ENCODE data around the gene SFMBT1.

- TF ChIP-seq, protein P1, sequence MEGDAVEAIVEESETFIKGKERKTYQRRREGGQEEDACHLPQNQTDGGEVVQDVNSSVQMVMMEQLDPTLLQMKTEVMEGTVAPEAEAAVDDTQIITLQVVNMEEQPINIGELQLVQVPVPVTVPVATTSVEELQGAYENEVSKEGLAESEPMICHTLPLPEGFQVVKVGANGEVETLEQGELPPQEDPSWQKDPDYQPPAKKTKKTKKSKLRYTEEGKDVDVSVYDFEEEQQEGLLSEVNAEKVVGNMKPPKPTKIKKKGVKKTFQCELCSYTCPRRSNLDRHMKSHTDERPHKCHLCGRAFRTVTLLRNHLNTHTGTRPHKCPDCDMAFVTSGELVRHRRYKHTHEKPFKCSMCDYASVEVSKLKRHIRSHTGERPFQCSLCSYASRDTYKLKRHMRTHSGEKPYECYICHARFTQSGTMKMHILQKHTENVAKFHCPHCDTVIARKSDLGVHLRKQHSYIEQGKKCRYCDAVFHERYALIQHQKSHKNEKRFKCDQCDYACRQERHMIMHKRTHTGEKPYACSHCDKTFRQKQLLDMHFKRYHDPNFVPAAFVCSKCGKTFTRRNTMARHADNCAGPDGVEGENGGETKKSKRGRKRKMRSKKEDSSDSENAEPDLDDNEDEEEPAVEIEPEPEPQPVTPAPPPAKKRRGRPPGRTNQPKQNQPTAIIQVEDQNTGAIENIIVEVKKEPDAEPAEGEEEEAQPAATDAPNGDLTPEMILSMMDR (IDR thresholded peaks at IDR 0.05): no peak
- no peak for TF ChIP-seq POLR2A (IDR thresholded peaks at IDR 0.05)
Measured at GRCh38 chr3:53040351-53040820, 5.5 kb downstream of the SFMBT1 start.
